ENCODE results near the gene COX6B1. TPM values are rescaled to one million over a fixed set of nuclear protein-coding genes. Genes with fewer than 3 reads are reported as not detected.

COX6B1 gene
- polyA plus RNA-seq, 1 of the 3 experiments (the other 2 are of a cell fraction), result 826 TPM

- Histone ChIP-seq H3K4me2 (peak overlapping the region; percentile 92), H3K4me3 (ENCODE audit: low read depth in 2 of 2, low read length in 1 of 2) (peak overlapping the region; percentile 75 to 88), H4K20me1 (ENCODE audit: insufficient read depth) (no peaks in the 10 kb centered on the region), H3K27ac (ENCODE audit: low read depth in 2 of 2, low read length in 1 of 2) (no peak overlapping the region), H3K9me3 (0 out of 2 replicates have a peak, but pooled peaks cover 4% of the 10 kb centered on the region), H2AFZ (ENCODE audit: low read depth) (peak overlapping the region; percentile 89), H3F3A (replicated peaks; ENCODE audit: insufficient read depth) (no peaks in the 10 kb centered on the region), H3K79me2 (ENCODE audit: insufficient read depth) (peaks cover 3% of the 10 kb centered on the region; the same call in 1 of the 2 replicates), H3K9me2 (no peaks in the 10 kb centered on the region), H3K27me3 (ENCODE audit: insufficient read depth) (no peaks in the 10 kb centered on the region), H3K4me1 (ENCODE audit: control insufficient read depth in 1 of 2, insufficient read depth in 2 of 2, low read depth in 1 of 2, low read length in 1 of 2) (peaks cover 0 to 10% of the 10 kb centered on the region in 2 experiments; a peak in 1 of 4 replicates), H3K9ac (no peak overlapping the region), H3K36me3 (replicated peaks in 1 of 2; ENCODE audit: control insufficient read depth in 1 of 2, insufficient read depth in 2 of 2, low read length in 1 of 2) (peaks cover 0 to 2% of the 10 kb centered on the region in 2 experiments)
- ChIA-PET CTCF (interaction anchor here (1.1 to 4.1 kb wide), 3 partner anchors 20 to 259 kb away, joined by 3 to 13 read pairs (median 3); no protein-coding TSS in a partner anchor), POLR2A (interaction anchor here (1.0 kb wide), 1 partner anchor 32 kb away, joined by 3 read pairs; no protein-coding TSS in a partner anchor)
- no peak for TF ChIP-seq TAF1 (IDR thresholded peaks at IDR 0.05; ENCODE audit: borderline replicate concordance, low read depth, low read length)
- no peak for TF ChIP-seq MEF2A (IDR thresholded peaks at IDR 0.05; ENCODE audit: borderline replicate concordance, low read depth)
- TF ChIP-seq ELF1 (IDR thresholded peaks at IDR 0.05), result no peak
- no peak for TF ChIP-seq ZBTB33 (IDR thresholded peaks at IDR 0.05; ENCODE audit: borderline replicate concordance, low read depth)
- no peak for TF ChIP-seq TEAD4 (IDR thresholded peaks at IDR 0.05; ENCODE audit: borderline replicate concordance, insufficient read depth)
- TF ChIP-seq REST (IDR thresholded peaks at IDR 0.05; ENCODE audit: low read depth, low read length), result no peak
- TF ChIP-seq RAD21 (IDR thresholded peaks at IDR 0.05; ENCODE audit: low read length), result no peak
- no peak for TF ChIP-seq IRF3 (IDR thresholded peaks at IDR 0.05; ENCODE audit: low read depth, low read length)
- no peak for TF ChIP-seq CHD2 (IDR thresholded peaks at IDR 0.05; ENCODE audit: low read length, partially characterized antibody)
- no peak for TF ChIP-seq POLR2AphosphoS5 (IDR thresholded peaks at IDR 0.05; ENCODE audit: low read depth, low read length)
- TF ChIP-seq TCF12 (IDR thresholded peaks at IDR 0.05), result no peak
- no peak for TF ChIP-seq SIN3A (IDR thresholded peaks at IDR 0.05; ENCODE audit: borderline replicate concordance, low read depth, low read length)
- no peak for TF ChIP-seq JUND (IDR thresholded peaks at IDR 0.05)
- no peak for TF ChIP-seq USF2 (IDR thresholded peaks at IDR 0.05; ENCODE audit: borderline replicate concordance, low read depth, low read length)
- TF ChIP-seq RCOR1 (IDR thresholded peaks at IDR 0.05; ENCODE audit: low read length), result no peak
- no peak for TF ChIP-seq SMC3 (IDR thresholded peaks at IDR 0.05; ENCODE audit: low read depth, low read length)
- no peak for TF ChIP-seq FOXJ3 (CRISPR knock-in tag; IDR thresholded peaks at IDR 0.05)
- TF ChIP-seq GATA2 (CRISPR knock-in tag; IDR thresholded peaks at IDR 0.05), result no peak
- DNase-seq, result no peak
- 18% methylated on average over 9 of the region's 9 CpGs for WGBS (ENCODE audit: low lambda C conversion rate)
Measured at GRCh38 chr19:35612224-35612558, 35.9 kb upstream of the COX6B1 start.

Data from SK-N-SH (cell line).